ENCODE measurements around the gene TMEM38A.
"Not testable (repeated sequence)": the region's sequence is repeated elsewhere in the genome, so short reads cannot be mapped to it uniquely, and the experiment has no call there.

The TMEM38A gene

DNA sequence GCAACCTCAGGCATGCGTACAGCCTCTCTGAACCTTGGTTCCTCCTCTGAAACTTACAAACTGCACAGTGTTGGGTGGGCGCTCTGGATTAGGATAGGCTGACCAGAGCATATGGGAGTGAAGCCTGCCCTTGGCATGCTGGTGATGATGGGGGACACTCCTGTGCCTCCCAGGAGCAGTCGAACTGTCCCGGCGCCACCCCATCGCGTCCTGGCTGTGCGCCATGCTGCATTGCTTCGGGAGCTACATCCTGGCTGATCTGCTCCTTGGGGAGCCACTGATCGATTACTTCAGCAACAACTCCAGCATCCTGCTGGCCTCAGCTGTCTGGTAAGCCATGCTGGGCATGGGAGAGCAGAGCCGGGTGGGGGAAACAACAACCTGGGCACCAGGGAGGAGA lies 18.9 kb downstream of the TMEM38A start:
- DNase-seq, result no peak

- DNase-seq, result no peak
Measured at GRCh38 chr19:16682539-16682938, 21.6 kb downstream of the TMEM38A start.

DNA sequence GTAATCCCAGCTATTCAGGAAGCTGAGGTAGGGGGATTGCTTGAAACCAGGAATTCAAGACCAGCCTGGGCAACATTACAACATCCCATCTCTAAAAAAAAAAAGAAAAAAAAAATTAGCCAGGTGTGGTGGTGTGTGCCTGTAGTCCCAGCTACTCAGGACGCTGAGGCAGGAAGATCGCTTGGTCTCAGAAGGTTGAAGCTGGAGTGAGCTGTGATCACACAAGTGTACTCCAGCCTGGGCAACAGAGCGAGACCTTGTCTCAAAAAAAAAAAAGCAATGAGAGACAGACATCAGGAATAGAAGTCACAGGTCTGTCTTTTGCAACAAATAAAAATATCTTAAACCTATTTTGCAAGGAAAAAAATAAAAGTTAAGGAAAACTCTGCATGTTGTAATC lies 23.3 kb downstream of the TMEM38A start:
- no peak for DNase-seq

- DNase-seq, result no peak
Measured at GRCh38 chr19:16688084-16688483, 27.1 kb downstream of the TMEM38A start.

DNA sequence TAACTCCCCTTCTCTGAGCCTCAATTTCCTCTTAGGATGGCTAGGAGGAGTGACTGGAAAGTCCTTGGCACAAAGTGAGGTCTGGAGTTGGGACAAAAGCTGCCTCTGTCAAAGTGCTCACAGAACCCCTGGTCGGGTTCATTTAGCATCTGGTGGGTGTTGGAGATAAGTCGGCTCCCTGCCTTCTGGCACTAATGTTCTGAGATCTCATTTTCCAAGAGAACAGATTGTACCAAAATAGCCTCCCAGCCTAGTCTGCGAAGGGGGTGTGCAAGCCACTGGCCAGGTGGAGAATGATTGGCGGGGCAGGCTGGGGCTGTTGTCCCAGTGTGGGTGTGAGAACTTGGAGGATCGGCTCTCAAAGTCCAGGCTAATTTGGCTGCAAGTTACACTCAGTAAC lies 38.0 kb downstream of the TMEM38A start:
- DNase-seq, result no peak

DNA sequence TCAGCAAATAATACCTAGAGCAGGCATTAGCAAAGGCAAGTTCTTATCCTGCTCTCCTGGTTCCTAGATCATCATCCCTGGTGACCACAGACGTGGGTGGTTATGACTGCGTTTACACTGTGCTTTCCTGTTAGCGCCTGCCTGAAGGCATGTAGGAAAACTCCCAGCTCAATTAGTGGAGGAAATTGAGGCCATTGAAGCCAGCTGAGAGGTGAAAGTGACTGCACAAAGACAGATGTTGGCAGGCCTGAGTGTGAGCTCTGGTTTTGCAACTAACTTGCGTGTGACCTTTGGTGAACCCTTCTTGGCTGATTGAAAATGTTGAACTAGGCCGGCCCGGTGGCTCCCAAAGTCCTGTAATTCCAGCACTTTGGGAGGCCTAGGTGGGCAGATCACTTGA lies 41.2 kb downstream of the TMEM38A start:
- no peak for DNase-seq

DNA sequence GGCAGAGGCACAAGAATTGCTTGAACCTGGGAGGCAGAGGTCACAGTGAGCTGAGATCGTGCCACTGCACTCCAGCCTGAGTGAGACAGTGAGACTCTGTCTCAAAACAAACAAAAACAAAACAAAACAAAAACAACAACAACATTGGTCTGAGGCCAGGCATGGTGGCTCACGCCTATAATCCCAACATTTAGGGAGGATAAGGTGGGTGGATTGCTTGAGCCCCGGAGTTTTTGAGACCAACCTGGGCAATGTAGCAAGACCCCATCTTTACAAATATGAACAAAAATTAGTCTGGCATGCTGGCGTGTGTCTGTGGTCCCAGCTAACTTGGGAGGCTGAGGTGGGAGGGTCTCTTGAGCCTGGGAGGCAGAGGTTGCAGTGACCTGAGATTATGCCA lies 42.7 kb downstream of the TMEM38A start:
- no peak for DNase-seq

- not testable (repeated sequence) for DNase-seq
Measured at GRCh38 chr19:16710870-16711269, 49.9 kb downstream of the TMEM38A start.

DNA sequence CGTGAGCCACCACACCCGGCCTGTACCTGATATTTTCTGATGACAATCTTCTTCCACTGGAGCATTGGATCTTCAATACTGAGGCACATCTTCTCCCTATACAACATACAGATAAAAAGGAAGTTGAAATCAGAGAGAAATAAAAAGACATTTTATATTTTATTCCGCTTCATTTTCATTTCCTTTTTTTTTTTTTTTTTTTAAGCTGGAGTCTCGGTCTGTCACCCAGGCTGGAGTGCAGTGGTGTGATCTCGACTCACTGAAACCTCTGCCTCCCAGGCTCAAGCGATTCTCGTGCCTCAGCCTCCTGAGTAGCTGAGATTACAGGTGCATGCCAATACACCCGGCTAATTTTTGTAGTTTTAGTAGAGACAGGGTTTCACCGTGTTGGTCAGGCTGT lies 51.4 kb downstream of the TMEM38A start:
- DNase-seq, result not testable (repeated sequence)

DNA sequence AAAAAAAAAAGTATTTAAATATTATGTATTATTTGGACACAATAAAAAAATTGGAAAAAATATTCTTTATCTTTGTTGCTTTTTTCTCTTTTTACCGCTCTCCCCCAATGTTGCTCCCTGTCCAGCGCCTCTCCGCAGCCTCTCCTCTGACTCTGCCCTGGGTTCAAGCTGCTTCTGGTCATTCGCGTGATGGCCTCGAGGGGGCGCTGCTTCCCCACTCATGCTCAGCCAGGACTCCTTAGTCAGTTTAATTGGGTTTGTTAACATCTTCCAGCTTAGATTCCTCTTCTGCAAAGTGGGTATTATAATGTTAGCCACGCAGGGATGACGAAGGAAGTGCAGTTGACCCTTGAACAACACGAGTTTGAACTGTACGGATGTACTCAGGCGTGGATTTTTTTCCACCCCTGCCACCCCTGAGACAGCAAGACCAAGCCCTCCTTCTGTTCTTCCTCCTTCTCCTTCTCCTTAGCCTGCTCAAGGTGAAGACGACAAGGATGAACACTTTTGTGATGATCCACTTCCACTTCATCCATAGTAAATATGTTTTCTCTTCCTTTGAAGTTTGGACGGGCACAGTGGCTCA lies 53.9 kb downstream of the TMEM38A start:
- DNase-seq, result peak; percentile 45

DNA sequence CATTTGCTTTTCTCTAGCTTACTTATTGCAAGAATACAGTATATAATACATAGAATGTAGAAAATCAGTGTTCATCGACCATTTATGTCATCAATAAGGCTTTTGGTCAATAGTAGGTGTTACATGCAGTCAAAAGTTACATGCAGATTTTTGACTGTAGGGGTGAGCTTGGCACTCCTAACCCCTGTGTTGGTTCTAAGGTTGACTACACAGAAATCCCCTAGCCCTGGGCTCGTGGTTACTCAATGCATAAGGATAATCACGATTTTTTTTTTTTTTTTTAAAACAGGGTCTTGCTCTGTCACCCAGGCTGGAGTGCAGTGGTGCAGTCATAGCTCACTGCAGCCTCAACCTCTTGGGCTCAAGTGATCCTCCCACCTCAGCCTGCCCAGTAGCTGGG lies 54.7 kb downstream of the TMEM38A start:
- no peak for DNase-seq

DNA sequence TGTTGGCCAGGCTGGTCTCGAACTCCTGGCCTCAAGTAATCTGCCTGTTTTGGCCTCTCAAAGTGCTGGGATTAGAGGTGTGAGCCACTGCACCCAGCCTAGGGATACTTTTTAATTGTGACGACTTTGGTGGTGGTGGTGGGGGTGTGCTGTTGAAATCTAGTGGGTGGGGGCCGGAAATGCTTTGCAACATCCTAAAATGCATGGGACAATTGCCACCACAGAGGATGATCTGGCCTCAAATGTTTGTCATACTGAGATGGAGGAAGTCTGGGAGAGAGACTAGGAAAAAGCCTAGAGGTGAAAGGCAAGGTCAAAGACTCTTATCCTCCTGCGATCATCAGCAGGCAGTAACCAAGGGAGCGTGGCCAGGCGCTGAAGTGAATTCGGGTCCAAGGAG lies 60.1 kb downstream of the TMEM38A start:
- no peak for DNase-seq

- DNase-seq, result no peak
Measured at GRCh38 chr19:16722591-16722990, 61.7 kb downstream of the TMEM38A start.

DNA sequence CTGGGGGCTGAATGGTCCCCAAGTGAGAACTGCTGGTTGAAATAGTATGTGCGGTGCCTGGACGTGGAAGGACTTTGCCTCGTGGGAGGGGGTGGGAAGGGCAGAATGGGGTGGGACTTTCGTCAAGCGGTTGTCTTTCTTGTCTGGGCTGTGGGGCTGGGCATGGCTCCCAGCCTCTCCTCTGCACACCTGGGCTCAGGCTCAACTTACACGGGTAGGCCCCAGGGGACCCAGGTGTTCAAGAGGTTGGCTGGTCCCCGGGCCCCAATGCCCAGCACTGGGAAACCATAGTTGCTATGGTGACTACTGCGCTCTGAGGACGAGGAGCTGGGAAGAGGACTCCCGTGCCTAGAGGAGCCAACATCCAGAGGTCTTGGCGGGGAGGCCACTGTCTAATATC lies 66.0 kb downstream of the TMEM38A start:
- no peak for DNase-seq

DNA sequence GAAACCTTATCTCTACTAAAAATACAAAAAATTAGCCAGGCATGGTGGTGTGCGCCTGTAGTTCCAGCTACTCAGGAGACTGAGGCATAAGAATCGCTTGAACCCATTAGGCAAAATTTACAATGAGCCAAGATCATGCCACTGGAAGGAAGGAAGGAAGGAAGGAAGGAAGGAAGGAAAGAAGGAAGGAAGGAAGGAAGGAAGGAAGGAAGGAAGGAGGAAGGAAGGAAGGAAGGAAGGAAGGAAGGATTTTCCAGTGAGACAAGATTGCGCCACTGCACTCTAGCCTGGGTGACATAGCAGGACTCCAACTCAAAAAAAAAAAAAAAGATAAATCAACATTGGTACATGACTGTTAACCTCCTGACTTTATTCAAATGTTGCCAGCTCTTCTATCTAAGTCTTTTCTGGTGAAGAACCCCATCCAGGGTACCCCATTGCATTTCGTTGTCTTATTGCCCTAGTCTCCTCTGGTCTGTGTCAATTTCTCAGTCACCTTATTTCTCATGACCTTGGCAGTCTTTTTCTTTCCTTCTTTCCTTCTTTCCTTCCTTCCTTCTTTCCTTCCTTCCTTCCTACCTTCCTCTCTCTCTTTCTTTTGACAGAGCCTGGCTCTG lies 74.8 kb downstream of the TMEM38A start:
- not testable (repeated sequence) for DNase-seq

DNA sequence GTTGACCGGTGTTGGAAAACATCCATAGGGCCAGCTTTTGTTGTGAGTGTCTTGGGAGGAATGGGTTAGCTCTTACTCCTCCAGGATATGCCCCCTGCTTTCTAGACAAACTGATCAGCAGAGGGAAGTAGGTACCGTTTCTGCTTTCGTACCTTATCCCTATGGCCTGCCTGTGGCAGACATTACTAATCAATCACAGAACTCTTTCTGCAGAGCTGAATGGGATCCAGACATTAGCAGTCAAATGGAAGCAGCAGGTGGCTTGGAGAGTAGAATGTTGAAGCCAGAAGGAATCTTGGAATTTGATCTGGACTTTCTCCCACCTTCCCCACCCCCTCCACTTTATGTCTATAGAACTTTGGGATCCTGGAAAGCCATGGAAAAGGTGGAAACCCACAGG lies 75.8 kb downstream of the TMEM38A start:
- DNase-seq, result no peak

- DNase-seq, result no peak
Measured at GRCh38 chr19:16737911-16738310, 77.0 kb downstream of the TMEM38A start.

- no peak for DNase-seq
Measured at GRCh38 chr19:16739546-16739945, 78.6 kb downstream of the TMEM38A start.

All from activated CD4-positive, alpha-beta T cell treated with anti-CD3 and anti-CD28 coated beads, Interleukin-2, amount 50 U/mL, for 1 hour (primary cell).